Islet of Langerhans (tissue), 1 donor: Measurements from ENCODE around the gene KCNG1.

ENCODE experiments used
- FAIRE-seq: peaks from one replicate; lab custom pipeline; 2011; peaks lifted over from hg19 to GRCh38; lab: Jason Lieb, UNC

Gene KCNG1

DNA sequence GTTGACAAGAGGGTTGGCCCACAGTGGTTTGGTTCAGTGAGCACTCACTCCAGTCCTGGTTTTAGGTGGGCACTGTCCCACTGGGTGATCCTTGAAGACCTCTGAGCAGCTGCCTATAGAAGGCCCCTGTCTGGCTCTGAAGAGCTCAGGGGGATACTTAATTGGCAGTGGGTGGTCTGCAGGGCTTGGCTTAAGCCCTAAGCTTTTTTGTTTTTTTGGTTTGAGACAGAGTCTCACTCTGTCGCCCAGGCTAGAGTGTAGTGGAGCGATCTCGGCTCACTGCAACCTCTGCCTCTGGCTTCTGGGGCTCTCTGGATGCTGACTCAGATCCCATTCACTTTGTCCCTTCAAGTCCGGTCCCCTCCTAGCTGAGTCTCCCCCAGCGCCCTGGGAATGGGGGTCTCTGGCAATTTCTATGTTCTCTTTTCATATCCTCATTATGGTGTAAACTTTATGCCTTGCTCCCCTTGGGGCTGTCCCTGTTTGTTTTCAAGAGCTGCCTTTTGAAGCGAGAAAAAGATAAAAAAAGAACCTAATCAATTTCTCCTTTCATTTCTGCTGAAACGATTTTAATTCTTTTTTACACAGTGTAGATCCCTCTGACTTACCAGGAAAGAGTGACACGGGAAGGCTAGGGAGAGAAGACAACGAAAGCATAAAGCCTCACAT, 12.2 kb upstream of the KCNG1 start:
- FAIRE-seq = no peak

DNA sequence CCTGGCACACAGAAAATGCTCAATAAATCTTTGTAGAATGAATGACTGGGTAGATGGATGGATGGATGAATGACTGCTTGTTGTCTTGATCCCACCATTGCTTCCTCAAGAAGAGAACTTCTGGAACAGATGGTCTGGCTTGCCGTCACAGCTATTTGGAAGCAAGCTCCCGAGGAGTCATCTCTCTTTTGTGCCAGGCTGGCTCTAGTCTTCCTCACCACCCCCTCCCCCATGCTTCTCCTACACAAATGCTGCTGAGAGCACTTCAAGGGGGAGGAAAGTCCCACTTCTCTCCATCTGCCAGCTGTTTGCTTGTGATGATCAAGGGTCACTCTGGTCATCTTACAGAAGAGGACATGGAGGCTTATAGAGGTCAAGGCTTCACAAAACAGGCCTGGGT, 11.6 kb upstream of the KCNG1 start:
- FAIRE-seq = no peak

GRCh38 chr20:51029963-51030920, 7.3 kb upstream of the KCNG1 start:
- FAIRE-seq = no peak

GRCh38 chr20:51029556-51029955, 6.6 kb upstream of the KCNG1 start:
- FAIRE-seq = no peak

DNA sequence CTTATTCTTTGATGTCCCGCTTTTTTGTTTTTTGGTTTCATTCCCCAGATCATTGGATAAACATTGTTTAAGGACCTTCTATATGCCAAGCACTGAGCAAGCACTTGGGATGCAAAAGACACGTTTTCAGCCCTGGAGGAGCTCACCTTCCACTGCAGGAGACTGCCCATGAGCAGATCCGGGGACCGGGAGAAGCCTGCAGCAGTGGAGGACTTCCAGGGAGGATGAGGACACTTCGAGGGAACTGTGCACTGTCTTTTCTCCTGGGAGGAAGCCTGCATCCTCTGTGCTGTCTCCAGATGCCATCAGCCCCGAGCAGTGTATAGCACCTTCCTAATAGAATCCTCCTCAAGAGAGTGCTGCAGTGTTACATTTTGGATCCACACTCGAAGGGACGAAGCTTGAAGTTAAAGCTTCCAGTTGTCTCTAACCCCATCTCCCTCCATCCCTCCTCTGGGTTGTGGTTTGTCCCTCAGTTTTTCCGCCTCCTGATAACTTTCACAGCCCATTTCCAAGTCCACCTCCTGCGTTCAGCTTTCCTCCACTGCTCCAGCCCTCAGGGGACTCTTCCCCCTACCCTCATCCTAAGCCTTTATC, 5.8 kb upstream of the KCNG1 start:
- no peak for FAIRE-seq

- no peak for FAIRE-seq
Measured at GRCh38 chr20:51027035-51027795, 4.3 kb upstream of the KCNG1 start.

- no peak for FAIRE-seq
Measured at GRCh38 chr20:51026269-51026668, 3.4 kb upstream of the KCNG1 start.

GRCh38 chr20:51024761-51025160, 1.9 kb upstream of the KCNG1 start:
- FAIRE-seq = no peak

DNA sequence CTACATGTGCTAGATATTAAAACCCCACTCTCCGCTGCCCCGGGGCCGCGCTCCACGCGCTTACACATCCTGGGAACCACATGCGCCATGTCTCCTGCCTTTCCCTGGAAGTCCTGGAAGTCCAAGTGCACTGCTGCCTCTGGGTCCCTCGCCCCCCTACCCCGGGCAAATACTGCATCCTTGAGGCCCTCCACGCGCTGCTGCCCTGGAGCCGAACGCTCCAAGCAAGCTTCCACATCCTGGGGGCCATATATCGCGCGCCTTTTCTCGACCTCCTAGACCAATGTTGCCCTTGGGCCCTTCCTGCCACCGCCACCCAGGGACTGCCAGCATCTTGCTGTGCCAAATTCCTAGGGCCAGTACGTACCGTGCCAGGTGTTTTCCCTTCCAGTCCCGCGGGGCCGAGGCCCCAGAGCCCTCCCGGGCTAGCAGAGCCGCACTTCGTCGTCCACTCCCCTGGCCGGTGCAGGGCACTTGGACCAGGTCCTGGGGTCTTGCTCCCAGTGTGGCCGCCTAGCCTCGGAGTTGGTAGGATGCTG, 779 bp upstream of the KCNG1 start:
- FAIRE-seq = no peak

DNA sequence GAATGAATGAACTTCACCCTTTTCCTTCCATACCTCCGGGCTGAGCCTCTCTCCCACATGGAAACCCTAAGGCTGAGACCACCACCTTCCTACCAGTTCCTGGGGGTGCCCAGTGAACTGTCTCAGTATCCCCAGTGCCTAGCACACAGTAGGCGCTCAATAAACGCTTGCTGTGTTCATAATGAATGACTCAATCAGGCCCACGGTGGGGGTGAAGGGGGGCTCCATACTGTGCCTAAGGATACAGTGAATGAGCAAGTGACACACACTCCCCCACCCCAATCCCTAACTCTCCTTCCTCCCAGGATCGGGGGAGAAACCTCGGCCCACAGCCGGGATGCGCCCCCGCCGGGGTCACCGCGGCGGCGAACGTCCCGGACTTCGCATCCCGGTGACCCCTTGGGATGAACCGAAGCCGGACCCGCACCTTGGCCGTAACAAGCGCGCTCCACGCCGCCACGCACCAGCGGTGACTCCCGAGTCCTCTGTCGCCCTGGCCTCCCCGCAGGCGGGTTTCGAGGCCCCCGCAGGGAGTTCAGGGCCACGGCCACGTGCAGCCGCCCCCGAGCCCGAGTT, 592 bp downstream of the KCNG1 start:
- no peak for FAIRE-seq

GRCh38 chr20:51021067-51022025, 1.6 kb downstream of the KCNG1 start:
- no peak for FAIRE-seq

GRCh38 chr20:51020657-51021056, 2.2 kb downstream of the KCNG1 start:
- no peak for FAIRE-seq

- FAIRE-seq = no peak
Measured at GRCh38 chr20:51019656-51020592, 3.0 kb downstream of the KCNG1 start.

- no peak for FAIRE-seq
Measured at GRCh38 chr20:51017251-51017650, 5.7 kb downstream of the KCNG1 start.

DNA sequence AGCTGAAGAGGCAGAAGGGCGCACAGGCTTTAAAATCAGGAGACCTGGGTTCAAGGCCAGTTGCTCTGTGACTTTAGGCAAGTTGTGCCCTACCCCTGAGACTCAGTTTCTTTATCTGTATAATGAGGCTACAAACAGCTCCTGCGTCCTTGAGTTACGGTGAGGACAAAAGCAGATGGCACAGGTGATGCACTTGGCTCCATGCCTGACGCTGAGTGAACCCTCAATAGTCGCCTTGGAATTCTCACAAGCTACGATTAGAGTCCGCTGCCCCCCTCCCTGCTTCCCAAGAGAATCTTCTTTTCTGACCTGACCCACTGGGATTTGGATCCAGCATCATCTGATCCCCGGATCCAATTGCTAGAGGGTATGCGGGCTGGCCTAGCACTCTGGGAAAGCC, 6.4 kb downstream of the KCNG1 start:
- FAIRE-seq = no peak

GRCh38 chr20:51014797-51015722, 7.8 kb downstream of the KCNG1 start:
- FAIRE-seq = no peak

DNA sequence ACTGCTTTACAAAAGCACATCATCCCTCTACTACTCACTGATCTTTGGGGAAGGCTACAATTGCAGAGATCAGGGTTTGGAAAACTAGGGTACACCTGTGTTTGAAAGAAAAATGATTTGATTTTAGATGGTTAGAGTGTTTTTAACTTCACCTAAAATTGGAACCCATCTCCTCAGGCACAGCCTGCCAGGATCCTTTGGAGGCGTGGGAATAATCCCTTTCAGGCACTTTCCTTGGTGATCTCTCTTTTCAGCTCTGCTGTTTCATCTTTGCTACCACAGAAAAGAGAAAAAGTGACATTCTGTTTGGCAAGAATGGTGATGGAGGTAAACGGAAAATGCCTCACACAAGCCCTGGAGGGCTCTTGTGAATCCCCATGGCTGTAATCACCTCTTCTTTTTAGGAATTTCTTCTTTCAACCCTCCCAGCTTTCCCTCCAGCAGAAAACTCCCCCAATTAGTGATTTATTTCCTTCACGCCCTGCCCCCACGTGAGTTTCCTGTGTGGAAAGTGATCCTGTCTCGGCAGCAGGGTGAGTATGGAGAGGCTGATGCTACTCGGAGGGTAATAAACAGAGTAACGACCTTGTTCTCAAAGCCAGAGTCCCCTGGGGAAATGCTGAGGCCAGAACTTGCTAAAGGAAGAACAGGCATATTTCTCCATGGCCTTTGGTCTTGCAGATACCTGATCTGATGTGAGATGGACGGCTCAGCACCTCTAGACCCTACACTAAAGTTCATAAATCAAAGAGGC, 9.2 kb downstream of the KCNG1 start:
- no peak for FAIRE-seq

DNA sequence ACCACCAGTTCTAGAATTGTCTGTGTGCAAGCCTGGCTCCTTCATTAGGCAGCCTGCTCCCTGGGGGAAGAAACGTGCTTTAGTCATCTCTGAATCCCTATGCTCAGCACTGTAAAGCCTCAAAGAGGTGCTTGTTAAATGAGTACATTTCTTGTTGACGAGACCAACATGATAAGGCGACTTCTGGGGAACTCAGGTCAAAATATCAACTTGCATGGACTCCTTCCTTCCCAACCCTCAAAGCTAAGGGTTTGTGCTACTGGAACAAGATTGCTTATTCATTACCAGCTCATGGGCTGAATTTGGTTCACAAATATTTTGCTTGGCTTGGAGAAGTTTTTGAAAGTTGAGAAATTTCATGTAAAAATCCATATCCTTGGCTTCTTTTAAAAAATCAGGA, 10.6 kb downstream of the KCNG1 start:
- no peak for FAIRE-seq
